Measurements from ENCODE around the gene SEPTIN10.

- TF ChIP-seq POLR2A (IDR thresholded peaks at IDR 0.05; ENCODE audit: low read depth, low read length) = no peak
- TF ChIP-seq POLR2AphosphoS5 (IDR thresholded peaks at IDR 0.05; ENCODE audit: low read depth, low read length) = no peak
Observed at GRCh38 chr2:109538546-109538945, 75.2 kb downstream of the SEPTIN10 start.
